ENCODE results near the gene HOXC4. TPM values are rescaled to one million over a fixed set of nuclear protein-coding genes. Genes with fewer than 3 reads are reported as not detected.
A peak's percentile ranks its signal among the peaks of the same experiment; 100 is the strongest.

Gene HOXC4
- total RNA-seq, 1 donor from 2014 or later = 1.3 TPM

DNA sequence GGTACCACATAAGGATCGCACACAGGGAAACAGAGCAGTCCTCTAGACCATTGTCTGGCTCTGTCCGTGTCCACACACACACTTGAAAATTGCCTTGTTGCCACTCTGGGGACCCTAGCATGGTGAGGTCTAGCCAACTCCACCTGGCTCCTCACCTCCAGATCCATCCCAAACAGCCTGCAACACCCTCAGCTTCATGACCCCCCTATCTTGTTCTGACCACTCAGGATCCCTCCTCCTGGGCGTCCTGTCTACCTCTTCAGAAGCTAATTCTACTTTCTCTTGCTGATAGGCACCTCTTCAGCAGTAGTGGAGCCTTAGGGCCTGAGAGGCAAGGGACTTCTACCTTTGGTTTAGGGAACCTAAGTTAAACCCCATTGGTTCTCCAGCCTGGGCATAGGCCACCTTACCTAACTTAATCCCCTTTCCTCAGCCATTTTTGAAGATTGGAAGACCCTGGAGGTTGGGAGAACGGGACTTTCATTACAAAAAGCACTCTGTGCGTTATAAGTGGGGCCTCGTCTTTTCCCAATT is 21.5 kb upstream of the HOXC4 start:
- no peak overlapping the region for H3K4me3 ChIP-seq (ENCODE audit: low read depth, low read length)

DNA sequence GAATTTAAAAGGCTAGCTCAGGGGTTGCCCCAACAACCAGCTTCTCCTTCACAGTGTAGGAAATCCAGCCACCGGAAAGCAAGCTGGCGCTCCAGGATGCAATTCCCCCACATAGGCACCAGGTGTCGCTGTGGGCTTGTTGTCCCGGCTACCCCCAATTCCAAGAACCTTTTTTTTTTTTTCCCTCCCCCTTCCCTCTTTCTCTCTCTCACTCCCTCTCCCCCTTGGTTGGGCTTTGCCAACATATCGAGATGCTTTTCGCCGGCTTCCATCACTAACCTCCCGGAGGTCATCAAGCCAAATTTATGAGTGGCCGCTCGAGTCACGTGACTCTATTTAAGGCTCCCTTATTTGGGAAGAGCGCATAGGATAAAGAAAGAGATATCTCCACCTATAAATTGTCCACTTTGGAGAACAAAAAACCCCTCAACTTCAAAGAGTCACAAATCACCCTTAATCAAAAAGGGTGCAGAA is 21.0 kb upstream of the HOXC4 start, which contains the start of gene HOXC5:
Gene HOXC5 (plus strand): TSS at position 424 of the 474 bp plus-strand sequence. CDS start 73 bp downstream, outside the sequence.
- Histone ChIP-seq H3K4me3 (ENCODE audit: low read depth, low read length) (peak within 1 kb of the TSS; percentile 27), H3K36me3 (ENCODE audit: control insufficient read depth, insufficient read depth, low read length) (no peaks in the 10 kb centered on the region), H3K27me3 (ENCODE audit: control insufficient read depth, insufficient read depth, low read length) (peaks cover 27% of the 10 kb centered on the region)
- DNase-seq (ENCODE audit: low read depth) = no peak
- TF ChIP-seq, protein P1, sequence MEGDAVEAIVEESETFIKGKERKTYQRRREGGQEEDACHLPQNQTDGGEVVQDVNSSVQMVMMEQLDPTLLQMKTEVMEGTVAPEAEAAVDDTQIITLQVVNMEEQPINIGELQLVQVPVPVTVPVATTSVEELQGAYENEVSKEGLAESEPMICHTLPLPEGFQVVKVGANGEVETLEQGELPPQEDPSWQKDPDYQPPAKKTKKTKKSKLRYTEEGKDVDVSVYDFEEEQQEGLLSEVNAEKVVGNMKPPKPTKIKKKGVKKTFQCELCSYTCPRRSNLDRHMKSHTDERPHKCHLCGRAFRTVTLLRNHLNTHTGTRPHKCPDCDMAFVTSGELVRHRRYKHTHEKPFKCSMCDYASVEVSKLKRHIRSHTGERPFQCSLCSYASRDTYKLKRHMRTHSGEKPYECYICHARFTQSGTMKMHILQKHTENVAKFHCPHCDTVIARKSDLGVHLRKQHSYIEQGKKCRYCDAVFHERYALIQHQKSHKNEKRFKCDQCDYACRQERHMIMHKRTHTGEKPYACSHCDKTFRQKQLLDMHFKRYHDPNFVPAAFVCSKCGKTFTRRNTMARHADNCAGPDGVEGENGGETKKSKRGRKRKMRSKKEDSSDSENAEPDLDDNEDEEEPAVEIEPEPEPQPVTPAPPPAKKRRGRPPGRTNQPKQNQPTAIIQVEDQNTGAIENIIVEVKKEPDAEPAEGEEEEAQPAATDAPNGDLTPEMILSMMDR (IDR thresholded peaks at IDR 0.05; ENCODE audit: insufficient read depth, low read length, poor library complexity, severe bottlenecking) = peak; percentile 97

More for the DNA sequence above, 21.5 kb upstream of the HOXC4 start:
- peaks cover 27% of the 10 kb centered on the region for H3K27me3 ChIP-seq (ENCODE audit: control insufficient read depth, insufficient read depth, low read length)
- TF ChIP-seq, protein P1 (IDR thresholded peaks at IDR 0.05; ENCODE audit: insufficient read depth, low read length, poor library complexity, severe bottlenecking) = no peak
- no peaks in the 10 kb centered on the region for H3K36me3 ChIP-seq (ENCODE audit: control insufficient read depth, insufficient read depth, low read length)
- DNase-seq (ENCODE audit: low read depth) = no peak

DNA sequence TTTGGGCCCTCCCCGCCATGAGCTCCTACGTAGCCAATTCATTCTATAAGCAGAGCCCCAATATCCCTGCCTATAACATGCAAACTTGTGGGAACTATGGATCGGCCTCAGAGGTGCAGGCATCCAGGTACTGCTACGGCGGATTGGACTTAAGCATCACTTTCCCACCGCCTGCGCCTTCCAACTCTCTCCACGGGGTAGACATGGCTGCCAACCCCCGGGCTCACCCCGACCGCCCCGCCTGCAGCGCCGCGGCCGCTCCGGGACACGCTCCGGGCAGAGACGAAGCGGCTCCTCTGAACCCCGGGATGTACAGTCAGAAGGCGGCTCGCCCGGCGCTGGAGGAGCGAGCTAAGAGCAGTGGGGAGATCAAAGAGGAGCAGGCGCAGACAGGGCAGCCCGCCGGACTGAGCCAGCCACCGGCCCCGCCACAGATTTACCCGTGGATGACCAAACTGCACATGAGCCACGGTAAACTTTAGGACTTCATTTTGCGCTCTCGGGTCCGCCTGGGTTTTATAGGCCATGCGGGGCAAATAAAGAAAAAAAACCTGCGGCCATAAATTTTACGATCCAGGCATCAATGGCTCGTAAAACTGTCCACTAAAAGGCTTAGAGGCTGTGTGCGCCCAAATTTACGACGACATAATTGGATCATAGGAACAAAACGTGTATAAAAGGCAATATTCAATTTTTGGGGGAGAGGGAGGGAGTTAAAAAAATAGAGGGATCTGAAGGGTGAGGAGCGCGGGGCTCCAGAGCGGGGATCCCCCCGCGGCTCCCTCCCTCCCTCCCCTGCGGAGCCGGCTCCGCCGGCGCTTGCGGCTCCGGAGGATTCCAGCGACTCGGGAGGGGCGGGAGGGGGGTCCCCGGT is 20.3 kb upstream of the HOXC4 start:
- no peaks in the 10 kb centered on the region for H3K36me3 ChIP-seq (ENCODE audit: control insufficient read depth, insufficient read depth, low read length)
- H3K27me3 ChIP-seq (ENCODE audit: control insufficient read depth, insufficient read depth, low read length) = peaks cover 28% of the 10 kb centered on the region
- no peak for DNase-seq (ENCODE audit: low read depth)
- H3K4me3 ChIP-seq (ENCODE audit: low read depth, low read length) = peak overlapping the region; percentile 27
- TF ChIP-seq, protein P1 (IDR thresholded peaks at IDR 0.05; ENCODE audit: insufficient read depth, low read length, poor library complexity, severe bottlenecking) = no peak

DNA sequence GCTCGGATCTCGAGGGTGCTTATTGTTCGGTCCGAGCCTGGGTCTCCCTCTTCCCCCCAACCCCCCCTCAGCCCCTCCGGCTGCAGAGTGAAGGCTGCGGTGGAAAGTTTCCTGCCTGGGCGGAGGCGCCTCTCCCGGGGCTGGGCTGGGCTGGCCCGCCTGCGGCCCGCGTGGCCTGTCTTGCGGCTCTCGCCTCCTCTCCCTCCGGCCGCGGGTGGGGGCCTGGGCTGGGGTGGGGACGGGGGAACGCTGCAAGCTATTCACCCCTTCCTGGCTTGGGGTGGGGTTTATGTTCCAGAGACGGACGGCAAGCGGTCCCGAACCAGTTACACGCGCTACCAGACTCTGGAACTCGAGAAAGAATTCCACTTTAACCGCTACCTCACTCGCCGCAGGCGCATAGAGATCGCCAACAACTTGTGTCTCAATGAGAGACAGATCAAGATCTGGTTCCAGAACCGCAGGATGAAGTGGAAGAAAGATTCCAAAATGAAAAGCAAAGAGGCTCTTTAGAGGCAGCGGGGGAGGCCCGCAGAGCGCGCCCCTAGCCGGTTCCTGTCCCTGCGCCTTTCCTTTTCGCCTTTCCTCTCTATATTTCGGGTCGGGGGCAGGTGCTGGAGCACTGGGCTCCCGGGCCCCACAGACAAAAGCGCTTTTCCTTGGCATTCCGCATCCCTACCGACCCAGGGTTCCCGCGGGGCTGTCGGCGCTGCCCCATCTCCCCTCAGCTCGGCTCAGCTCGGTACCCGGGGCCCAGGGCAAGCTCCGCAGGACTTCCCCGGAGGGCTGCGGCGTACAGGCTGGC is 19.5 kb upstream of the HOXC4 start:
- H3K4me3 ChIP-seq (ENCODE audit: low read depth, low read length) = peak overlapping the region; percentile 27
- TF ChIP-seq, protein P1 (IDR thresholded peaks at IDR 0.05; ENCODE audit: insufficient read depth, low read length, poor library complexity, severe bottlenecking) = no peak
- H3K27me3 ChIP-seq (ENCODE audit: control insufficient read depth, insufficient read depth, low read length) = peaks cover 32% of the 10 kb centered on the region
- H3K36me3 ChIP-seq (ENCODE audit: control insufficient read depth, insufficient read depth, low read length) = no peaks in the 10 kb centered on the region
- DNase-seq (ENCODE audit: low read depth) = no peak

DNA sequence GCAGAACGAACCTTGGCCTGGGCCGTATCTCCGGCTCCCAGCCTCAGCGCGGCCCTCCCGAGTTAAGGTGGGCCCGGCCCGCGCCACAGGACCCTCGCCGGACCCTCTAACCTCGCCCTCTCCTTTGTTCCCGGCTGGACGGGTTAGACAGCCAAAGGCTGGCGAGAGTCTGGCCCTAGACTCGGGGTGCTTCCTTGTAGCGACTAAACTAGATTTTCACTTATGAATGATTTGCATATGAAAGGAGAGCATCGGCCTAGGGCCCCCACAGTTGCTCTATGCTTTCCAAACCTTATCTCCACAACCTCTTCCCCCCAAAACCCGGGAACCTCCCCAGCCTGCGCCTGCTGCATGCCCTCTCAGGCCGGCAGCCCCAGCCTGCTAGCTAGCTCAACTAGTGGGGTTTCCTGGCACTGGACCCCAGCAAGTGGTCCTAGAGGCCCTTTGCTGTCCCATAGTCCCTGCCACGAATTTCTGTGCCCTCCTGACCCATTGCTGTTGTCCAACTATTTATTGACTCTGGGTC is 18.8 kb upstream of the HOXC4 start:
- TF ChIP-seq, protein P1 (IDR thresholded peaks at IDR 0.05; ENCODE audit: insufficient read depth, low read length, poor library complexity, severe bottlenecking) = no peak
- H3K27me3 ChIP-seq (ENCODE audit: control insufficient read depth, insufficient read depth, low read length) = peaks cover 30% of the 10 kb centered on the region
- no peaks in the 10 kb centered on the region for H3K36me3 ChIP-seq (ENCODE audit: control insufficient read depth, insufficient read depth, low read length)
- no peak overlapping the region for H3K4me3 ChIP-seq (ENCODE audit: low read depth, low read length)
- DNase-seq (ENCODE audit: low read depth) = no peak
